Liver (tissue), 9 donors: ENCODE data around the gene OR51G2. TPM values are rescaled to one million over a fixed set of nuclear protein-coding genes. Genes with fewer than 3 reads are reported as not detected.

Experiments
- DNase-seq: peaks from one replicate; pipeline ENCODE4 v3.0.0-alpha.2; 2017; ENCODE audit warnings: low spot score
- H3K27ac ChIP-seq, 2 donors: one replicate each; pipeline ENCODE4 v1.7.0; 2013; ENCODE audit warnings: inconsistent platforms in 2 of 2, low read length in 2 of 2, control low read depth in 1 of 2, low read depth in 1 of 2, mild to moderate bottlenecking in 1 of 2
- H3K27me3 ChIP-seq, 4 donors: one replicate each; pipeline versions ENCODE4 v1.6.1 to v1.7.0; 2013; ENCODE audit warnings: low read length in 3 of 4, inconsistent platforms in 1 of 4, mild to moderate bottlenecking in 1 of 4, moderate library complexity in 1 of 4; ENCODE audit not compliant: control insufficient read depth in 4 of 4, insufficient read depth in 4 of 4
- H3K36me3 ChIP-seq, 4 donors: one replicate each; pipeline versions ENCODE4 v1.6.1 to v1.7.0; 2013; ENCODE audit warnings: low read length in 3 of 4, mild to moderate bottlenecking in 3 of 4, low read depth in 1 of 4, moderate library complexity in 1 of 4; ENCODE audit not compliant: control insufficient read depth in 4 of 4, insufficient read depth in 3 of 4
- H3K4me1 ChIP-seq, 4 donors: one replicate each; pipeline versions ENCODE4 v1.6.1 to v1.7.0; 2013; ENCODE audit warnings: low read length in 3 of 4, mild to moderate bottlenecking in 3 of 4, moderate library complexity in 1 of 4; ENCODE audit not compliant: control insufficient read depth in 4 of 4, insufficient read depth in 4 of 4
- H3K4me3 ChIP-seq, 3 donors: one replicate each; pipeline versions ENCODE4 v1.6.1 to v1.7.0; 2013; ENCODE audit warnings: low read length in 3 of 3, control low read depth in 1 of 3, low read depth in 1 of 3, mild to moderate bottlenecking in 1 of 3
- H3K9ac ChIP-seq, 2 donors: one replicate each; pipeline ENCODE4 v1.7.0; 2013; ENCODE audit warnings: low read length in 2 of 2, mild to moderate bottlenecking in 2 of 2, moderate library complexity in 2 of 2, control low read depth in 1 of 2, low read depth in 1 of 2
- H3K9me3 ChIP-seq, 4 donors: one replicate each; pipeline versions ENCODE4 v1.6.1 to v1.7.0; 2013; ENCODE audit warnings: low read length in 3 of 4; ENCODE audit not compliant: control insufficient read depth in 4 of 4
- FOXA2 ChIP-seq: IDR thresholded peaks from 2 replicates; pipeline ENCODE4 v1.6.1; 2016; ENCODE audit warnings: antibody characterized with exemption
- GABPA ChIP-seq, 2 donors: IDR thresholded peaks in 1 of 2; conservative IDR thresholded peaks in 1 of 2; 2 replicates each; pipeline ENCODE4 v1.6.1; 2016; ENCODE audit warnings: antibody characterized with exemption in 2 of 2, mild to moderate bottlenecking in 1 of 2, moderate library complexity in 1 of 2
- HNF4A ChIP-seq, 2 donors: conservative IDR thresholded peaks; 2 replicates each; pipeline ENCODE4 v1.6.1; 2016; ENCODE audit warnings: antibody characterized with exemption in 2 of 2, mild to moderate bottlenecking in 2 of 2
- HNF4G ChIP-seq: IDR thresholded peaks from 2 replicates; pipeline ENCODE4 v1.6.1; 2016; ENCODE audit warnings: antibody characterized with exemption
- RAD21 ChIP-seq, 2 donors: IDR thresholded peaks; 2 replicates each; pipeline ENCODE4 v1.6.1; 2016; ENCODE audit warnings: antibody characterized with exemption in 2 of 2, mild to moderate bottlenecking in 2 of 2
- RXRA ChIP-seq, 2 donors: IDR thresholded peaks; 2 replicates each; pipeline ENCODE4 v1.6.1; 2017 to 2018; ENCODE audit warnings: antibody characterized with exemption in 2 of 2, mild to moderate bottlenecking in 1 of 2
- TAF1 ChIP-seq: conservative IDR thresholded peaks from 2 replicates; pipeline ENCODE4 v1.6.1; 2016; ENCODE audit warnings: antibody characterized with exemption, mild to moderate bottlenecking
- YY1 ChIP-seq: IDR thresholded peaks from 2 replicates; pipeline ENCODE4 v1.6.1; 2016; ENCODE audit warnings: antibody characterized with exemption, mild to moderate bottlenecking
- WGBS: extraction: QIAGEN DNeasy Blood & Tissue Kit; methylation state at CpG from one replicate; pipeline ENCODE4 v1.1.7; 2013; 5-methylcytosine and 5-hydroxymethylcytosine counted together
- polyA plus RNA-seq, 2 donors: library from polyadenylated mRNA; stranded (reverse) in 1 of 2; unstranded in 1 of 2; fragments of 200-250 nt in 1 of 2; fragments of >200 nt in 1 of 2; fragmentation: Nextera tagmentation in 1 of 2; extraction: Ambion mirVana in 1 of 2; gene quantifications; one replicate each; pipeline versions ENCODE4 v1.2.1 to v1.2.3, GENCODE V29; 2013 to 2015
- total RNA-seq, 2 donors: library from RNA; depleted of rRNA; stranded (reverse); fragments of >200 nt; gene quantifications; one replicate each; pipeline ENCODE4 v1.2.3, GENCODE V29; 2014
- TF ChIP-seq, protein P1 (sequence below): fragments of 150-350 bp; IDR thresholded peaks from 2 replicates; pipeline ENCODE4 v1.5.1; 2017; ENCODE audit warnings: improper control_type of control experiment, low read depth, low read length; ENCODE audit not compliant: missing input control
- TF ChIP-seq, protein P2 (sequence below): IDR thresholded peaks from 2 replicates; pipeline ENCODE4 v1.6.1; 2016; ENCODE audit warnings: antibody characterized with exemption
- TF ChIP-seq, protein P3 (sequence below): IDR thresholded peaks from 2 replicates; pipeline ENCODE4 v1.6.1; 2016; ENCODE audit warnings: antibody characterized with exemption
- TF ChIP-seq, protein P4 (sequence below): IDR thresholded peaks from 2 replicates; pipeline ENCODE4 v1.6.1; 2016; ENCODE audit warnings: antibody characterized with exemption, mild to moderate bottlenecking
- TF ChIP-seq, protein P5 (sequence below): IDR thresholded peaks from 2 replicates; pipeline ENCODE4 v1.6.1; 2016; ENCODE audit warnings: antibody characterized with exemption
- donor health status: healthy.
- donor health status: healthy.
- donor health status: healthy.
- donor health status: healthy.
- donor health status: healthy.

Gene OR51G2
- total and polyA plus RNA-seq, 4 donors = not detected

DNA sequence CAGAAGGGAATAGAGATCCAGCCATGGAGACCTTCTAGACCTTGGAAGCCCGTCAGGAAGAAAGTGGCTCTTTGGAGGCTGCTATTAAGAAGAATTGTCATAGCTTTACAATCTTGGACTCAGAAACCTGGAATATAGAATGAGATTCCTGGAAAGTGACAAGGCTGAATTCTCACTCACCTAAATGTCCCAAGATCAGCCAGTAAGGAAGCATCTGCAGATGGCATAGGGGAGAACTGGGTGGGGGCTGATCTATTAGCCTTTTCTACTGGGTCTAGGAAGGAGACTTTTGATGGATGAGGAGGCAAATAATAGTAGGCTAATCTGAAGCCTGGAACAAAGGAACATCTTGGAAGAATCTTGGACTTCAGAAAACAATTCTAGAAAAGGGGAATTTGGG lies 5.1 kb upstream of the OR51G2 start, which contains the start of gene OR51G1:
Gene OR51G1 (minus strand): TSS at position 101 of the 400 bp plus-strand sequence. CDS start 0 bp downstream, at position 101.
- 75% methylated on average over 1 of the region's 1 CpG for WGBS
- H3K4me1 ChIP-seq = no peaks in the 10 kb centered on the region
- H3K9me3 ChIP-seq = peaks cover 0 to 3% (median 0%) of the 10 kb centered on the region in 4 donors
- H3K36me3 ChIP-seq = no peaks in the 10 kb centered on the region
- no peak within 1 kb of the TSS for H3K9ac ChIP-seq
- H3K27me3 ChIP-seq = no peaks in the 10 kb centered on the region
- DNase-seq = no peak
- TF ChIP-seq TAF1 = no peak
- TF ChIP-seq, protein P1, sequence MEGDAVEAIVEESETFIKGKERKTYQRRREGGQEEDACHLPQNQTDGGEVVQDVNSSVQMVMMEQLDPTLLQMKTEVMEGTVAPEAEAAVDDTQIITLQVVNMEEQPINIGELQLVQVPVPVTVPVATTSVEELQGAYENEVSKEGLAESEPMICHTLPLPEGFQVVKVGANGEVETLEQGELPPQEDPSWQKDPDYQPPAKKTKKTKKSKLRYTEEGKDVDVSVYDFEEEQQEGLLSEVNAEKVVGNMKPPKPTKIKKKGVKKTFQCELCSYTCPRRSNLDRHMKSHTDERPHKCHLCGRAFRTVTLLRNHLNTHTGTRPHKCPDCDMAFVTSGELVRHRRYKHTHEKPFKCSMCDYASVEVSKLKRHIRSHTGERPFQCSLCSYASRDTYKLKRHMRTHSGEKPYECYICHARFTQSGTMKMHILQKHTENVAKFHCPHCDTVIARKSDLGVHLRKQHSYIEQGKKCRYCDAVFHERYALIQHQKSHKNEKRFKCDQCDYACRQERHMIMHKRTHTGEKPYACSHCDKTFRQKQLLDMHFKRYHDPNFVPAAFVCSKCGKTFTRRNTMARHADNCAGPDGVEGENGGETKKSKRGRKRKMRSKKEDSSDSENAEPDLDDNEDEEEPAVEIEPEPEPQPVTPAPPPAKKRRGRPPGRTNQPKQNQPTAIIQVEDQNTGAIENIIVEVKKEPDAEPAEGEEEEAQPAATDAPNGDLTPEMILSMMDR = no peak
- TF ChIP-seq, protein P2, sequence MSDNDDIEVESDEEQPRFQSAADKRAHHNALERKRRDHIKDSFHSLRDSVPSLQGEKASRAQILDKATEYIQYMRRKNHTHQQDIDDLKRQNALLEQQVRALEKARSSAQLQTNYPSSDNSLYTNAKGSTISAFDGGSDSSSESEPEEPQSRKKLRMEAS = no peak
- TF ChIP-seq, protein P3, sequence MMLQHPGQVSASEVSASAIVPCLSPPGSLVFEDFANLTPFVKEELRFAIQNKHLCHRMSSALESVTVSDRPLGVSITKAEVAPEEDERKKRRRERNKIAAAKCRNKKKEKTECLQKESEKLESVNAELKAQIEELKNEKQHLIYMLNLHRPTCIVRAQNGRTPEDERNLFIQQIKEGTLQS = no peak
- TF ChIP-seq HNF4A (conservative IDR thresholded peaks at IDR 0.05) = no peak
- no peak for TF ChIP-seq RAD21 (IDR thresholded peaks at IDR 0.05)
- H3K4me3 ChIP-seq = no peak within 1 kb of the TSS
- no peak within 1 kb of the TSS for H3K27ac ChIP-seq

DNA sequence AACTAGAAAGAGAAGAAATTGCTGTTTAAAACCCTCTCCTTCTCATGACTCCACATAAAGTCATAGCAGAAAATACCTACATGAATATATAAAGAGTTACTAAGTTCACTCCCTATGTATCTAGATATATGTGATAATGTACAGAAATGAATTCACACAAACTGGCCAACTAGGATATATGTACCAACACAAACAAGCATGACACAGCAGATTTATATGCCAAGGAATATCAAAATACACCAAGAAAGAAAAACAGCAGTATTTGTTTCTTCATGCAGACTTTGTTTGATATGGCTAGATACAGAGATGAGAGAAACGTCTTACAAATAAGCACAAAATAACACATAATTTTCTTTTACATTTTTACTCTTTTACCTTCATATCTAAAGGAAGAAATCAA lies 3.2 kb upstream of the OR51G2 start:
- H3K9me3 ChIP-seq = peaks cover 0 to 3% (median 0%) of the 10 kb centered on the region in 4 donors
- WGBS = 66% methylated on average over 1 of the region's 1 CpG
- H3K27me3 ChIP-seq = no peaks in the 10 kb centered on the region
- no peak overlapping the region for H3K27ac ChIP-seq
- H3K36me3 ChIP-seq = no peaks in the 10 kb centered on the region
- DNase-seq = no peak
- no peak overlapping the region for H3K9ac ChIP-seq
- H3K4me1 ChIP-seq = no peaks in the 10 kb centered on the region
- H3K4me3 ChIP-seq = no peak overlapping the region
- TF ChIP-seq HNF4A (conservative IDR thresholded peaks at IDR 0.05) = no peak
- TF ChIP-seq, protein P4, sequence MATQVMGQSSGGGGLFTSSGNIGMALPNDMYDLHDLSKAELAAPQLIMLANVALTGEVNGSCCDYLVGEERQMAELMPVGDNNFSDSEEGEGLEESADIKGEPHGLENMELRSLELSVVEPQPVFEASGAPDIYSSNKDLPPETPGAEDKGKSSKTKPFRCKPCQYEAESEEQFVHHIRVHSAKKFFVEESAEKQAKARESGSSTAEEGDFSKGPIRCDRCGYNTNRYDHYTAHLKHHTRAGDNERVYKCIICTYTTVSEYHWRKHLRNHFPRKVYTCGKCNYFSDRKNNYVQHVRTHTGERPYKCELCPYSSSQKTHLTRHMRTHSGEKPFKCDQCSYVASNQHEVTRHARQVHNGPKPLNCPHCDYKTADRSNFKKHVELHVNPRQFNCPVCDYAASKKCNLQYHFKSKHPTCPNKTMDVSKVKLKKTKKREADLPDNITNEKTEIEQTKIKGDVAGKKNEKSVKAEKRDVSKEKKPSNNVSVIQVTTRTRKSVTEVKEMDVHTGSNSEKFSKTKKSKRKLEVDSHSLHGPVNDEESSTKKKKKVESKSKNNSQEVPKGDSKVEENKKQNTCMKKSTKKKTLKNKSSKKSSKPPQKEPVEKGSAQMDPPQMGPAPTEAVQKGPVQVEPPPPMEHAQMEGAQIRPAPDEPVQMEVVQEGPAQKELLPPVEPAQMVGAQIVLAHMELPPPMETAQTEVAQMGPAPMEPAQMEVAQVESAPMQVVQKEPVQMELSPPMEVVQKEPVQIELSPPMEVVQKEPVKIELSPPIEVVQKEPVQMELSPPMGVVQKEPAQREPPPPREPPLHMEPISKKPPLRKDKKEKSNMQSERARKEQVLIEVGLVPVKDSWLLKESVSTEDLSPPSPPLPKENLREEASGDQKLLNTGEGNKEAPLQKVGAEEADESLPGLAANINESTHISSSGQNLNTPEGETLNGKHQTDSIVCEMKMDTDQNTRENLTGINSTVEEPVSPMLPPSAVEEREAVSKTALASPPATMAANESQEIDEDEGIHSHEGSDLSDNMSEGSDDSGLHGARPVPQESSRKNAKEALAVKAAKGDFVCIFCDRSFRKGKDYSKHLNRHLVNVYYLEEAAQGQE = no peak
- TF ChIP-seq, protein P1 = no peak

DNA sequence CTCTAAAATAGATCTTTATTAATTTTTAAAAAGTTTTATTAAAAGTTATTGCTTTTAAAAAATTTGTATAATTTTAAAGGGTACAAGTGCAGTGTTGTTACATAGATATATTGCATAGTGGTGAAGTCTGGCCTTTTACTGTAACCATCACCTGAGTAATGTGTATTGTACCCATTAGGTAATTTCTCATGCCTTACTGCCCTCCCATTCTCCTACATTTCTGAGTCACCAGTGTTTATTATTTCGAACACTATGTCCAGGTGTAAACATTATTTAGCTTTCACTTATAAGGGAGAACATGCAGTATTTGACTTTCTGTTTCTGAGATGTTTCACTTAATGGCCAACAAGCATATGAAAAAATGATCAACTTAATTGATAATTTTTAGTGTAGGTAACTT lies 2.6 kb upstream of the OR51G2 start:
- Histone ChIP-seq H3K36me3 (no peaks in the 10 kb centered on the region), H3K27ac (no peak overlapping the region), H3K9ac (no peak overlapping the region), H3K4me3 (no peak overlapping the region), H3K9me3 (peaks cover 0 to 3% (median 0%) of the 10 kb centered on the region in 4 donors), H3K27me3 (no peaks in the 10 kb centered on the region), H3K4me1 (no peaks in the 10 kb centered on the region)
- no peak for DNase-seq
- WGBS = 77% methylated on average over 1 of the region's 1 CpG
- no peak for TF ChIP-seq RXRA (IDR thresholded peaks at IDR 0.05)
- TF ChIP-seq, protein P5, sequence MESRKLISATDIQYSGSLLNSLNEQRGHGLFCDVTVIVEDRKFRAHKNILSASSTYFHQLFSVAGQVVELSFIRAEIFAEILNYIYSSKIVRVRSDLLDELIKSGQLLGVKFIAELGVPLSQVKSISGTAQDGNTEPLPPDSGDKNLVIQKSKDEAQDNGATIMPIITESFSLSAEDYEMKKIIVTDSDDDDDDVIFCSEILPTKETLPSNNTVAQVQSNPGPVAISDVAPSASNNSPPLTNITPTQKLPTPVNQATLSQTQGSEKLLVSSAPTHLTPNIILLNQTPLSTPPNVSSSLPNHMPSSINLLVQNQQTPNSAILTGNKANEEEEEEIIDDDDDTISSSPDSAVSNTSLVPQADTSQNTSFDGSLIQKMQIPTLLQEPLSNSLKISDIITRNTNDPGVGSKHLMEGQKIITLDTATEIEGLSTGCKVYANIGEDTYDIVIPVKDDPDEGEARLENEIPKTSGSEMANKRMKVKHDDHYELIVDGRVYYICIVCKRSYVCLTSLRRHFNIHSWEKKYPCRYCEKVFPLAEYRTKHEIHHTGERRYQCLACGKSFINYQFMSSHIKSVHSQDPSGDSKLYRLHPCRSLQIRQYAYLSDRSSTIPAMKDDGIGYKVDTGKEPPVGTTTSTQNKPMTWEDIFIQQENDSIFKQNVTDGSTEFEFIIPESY = no peak
- TF ChIP-seq, protein P4 = no peak
- TF ChIP-seq GABPA (IDR thresholded peaks at IDR 0.05 in 1 of 2, conservative IDR thresholded peaks at IDR 0.05 in 1 of 2) = no peak
- no peak for TF ChIP-seq FOXA2
- TF ChIP-seq TAF1 = no peak
- no peak for TF ChIP-seq YY1
- TF ChIP-seq HNF4G = no peak
